SHP77 (cell line): ENCODE measurements around the gene ZNF674.
"Not testable (repeated sequence)": the region's sequence is repeated elsewhere in the genome, so short reads cannot be mapped to it uniquely, and the experiment has no call there.

Experiments
- DNase-seq, 2 experiments: peaks; one replicate each; lab custom pipeline; 2025; lab: John Stamatoyannopoulos, UW

ZNF674 gene

DNA sequence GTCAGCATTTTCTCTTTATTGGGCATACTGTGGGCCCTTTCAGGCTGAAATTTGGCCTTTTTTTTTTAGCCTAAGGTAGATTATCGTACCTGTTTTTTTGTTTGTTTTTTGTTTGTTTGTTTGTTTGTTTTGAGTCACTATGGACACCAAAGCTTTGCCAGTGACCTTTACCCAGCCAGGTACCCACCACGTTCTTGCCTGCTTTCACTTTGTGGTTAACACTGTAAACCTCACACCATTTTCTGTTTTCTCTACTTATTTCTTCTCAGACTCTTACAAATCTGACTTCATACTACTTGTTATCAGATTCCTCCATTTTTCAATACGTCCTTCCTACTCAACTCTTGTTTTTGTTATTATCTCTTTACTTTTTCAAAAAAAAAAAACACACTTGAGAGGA, 81.5 kb downstream of the ZNF674 start:
- DNase-seq, result no peak

DNA sequence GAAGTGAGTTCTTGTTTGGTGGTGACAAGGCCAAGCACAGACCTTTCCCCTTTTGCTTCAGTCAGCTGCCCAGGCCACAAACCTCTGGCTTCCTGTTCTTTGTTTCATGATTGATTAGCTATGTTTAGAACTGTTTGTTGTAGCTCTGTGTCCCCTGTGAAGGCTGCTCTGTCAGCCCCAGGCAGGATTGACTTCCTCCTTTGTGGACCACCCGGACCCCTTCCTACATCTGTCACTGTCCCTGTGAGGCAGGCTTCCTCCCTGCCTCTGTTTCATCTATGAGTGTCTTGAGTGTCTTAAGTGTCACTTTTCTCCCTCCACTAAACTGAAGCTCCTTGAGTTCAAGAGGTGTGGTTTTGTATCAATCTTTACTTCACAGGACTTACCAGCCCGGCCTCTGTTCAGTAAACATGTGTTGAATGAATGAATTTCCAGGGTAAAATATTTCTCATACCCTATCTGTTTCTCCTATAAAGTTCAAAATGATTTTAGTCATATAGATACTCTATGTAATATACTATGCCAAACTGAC, 83.5 kb downstream of the ZNF674 start:
- no peak for DNase-seq

DNA sequence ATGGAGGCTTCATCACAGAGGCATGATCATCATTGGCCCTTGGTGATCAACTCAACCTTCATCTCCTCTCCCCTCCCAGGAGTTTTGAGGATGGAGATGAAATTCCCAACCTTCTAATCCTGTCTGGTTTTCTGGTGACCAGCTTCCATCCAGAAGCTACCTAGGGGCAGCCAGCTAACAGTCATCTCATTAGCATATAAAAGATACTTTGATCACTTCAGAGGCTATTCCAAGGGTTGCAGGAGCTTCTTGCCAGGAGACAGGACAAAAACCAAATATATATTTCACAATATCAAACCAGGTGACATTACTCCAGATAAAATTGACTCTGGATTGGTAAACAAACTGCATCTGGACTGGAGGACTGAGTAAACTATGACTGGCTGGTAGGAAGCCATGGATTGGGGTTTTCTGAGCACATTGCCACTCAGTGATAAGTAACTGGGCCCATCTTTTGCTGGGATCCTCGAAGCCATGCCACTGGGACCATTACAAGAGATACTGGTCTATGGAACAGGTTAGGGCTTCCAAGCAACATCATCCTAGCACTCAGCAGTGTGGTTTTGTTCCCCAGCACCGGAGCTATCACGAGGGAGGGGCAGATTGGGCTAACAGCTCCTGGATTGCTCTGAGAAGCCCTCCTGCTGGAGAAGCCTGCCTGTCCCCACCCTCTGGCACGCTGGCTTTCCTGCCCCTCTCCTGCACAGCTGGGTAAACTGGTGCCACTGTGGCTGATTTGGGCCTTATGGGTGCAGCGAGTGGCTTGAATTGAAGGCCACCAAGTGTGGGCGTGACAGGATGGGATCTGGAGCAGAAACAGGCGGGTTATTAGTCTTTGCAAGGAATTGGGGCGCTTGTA, 84.2 kb downstream of the ZNF674 start:
- not testable (repeated sequence) for DNase-seq

DNA sequence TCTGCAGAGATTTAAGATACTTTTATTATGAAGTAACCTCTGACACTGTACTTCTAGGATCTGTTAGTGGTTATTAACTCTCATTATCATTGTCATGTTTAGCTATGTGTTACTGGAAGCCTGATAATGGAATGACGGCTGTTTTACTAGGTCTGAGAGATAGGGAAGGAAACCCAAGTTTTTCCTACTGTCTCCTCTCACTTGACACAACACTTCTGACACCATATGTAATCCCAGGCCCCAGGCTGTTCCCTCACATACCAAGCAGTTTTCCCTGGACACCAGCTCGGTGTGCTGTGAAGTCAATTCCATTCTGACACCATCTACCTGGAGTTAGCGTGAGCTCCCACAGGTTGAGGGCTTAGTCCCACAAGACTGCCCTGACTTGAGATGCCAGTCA, 85.6 kb downstream of the ZNF674 start:
- no peak for DNase-seq

GRCh38 chrX:46456125-46456922, 88.9 kb downstream of the ZNF674 start:
- no peak for DNase-seq
